Activated T-helper 2 cell treated with anti-CD3 and anti-CD28 coated beads, Interferon-gamma antibody, Interleukin-2, Interleukin-4, amounts not matched to agents 10 μg/mL and 5 μg/mL and 100 μg/mL, durations not matched to agents 14 hours and 24 hours and 36 hours (primary cell): Measurements from ENCODE around the gene HOXB3. TPM values are rescaled to one million over a fixed set of nuclear protein-coding genes. Genes with fewer than 3 reads are reported as not detected.
A peak's percentile ranks its signal among the peaks of the same experiment; 100 is the strongest.

Experiments used
- DNase-seq: peaks from one replicate; pipeline ENCODE4 v3.0.0; 2021; ENCODE audit warnings: low spot score
- H3K27ac Mint-ChIP-seq: one replicate; pipeline ENCODE4 v1.8.0; 2021; ENCODE audit warnings: mixed read lengths
- H3K27me3 Mint-ChIP-seq: one replicate; pipeline ENCODE4 v1.8.0; 2021; ENCODE audit warnings: low read depth, mixed read lengths
- H3K36me3 Mint-ChIP-seq: one replicate; pipeline ENCODE4 v1.8.0; 2021; ENCODE audit warnings: low read depth, mixed read lengths
- H3K4me1 Mint-ChIP-seq: one replicate; pipeline ENCODE4 v1.8.0; 2021; ENCODE audit warnings: low read depth, mixed read lengths
- H3K4me3 Mint-ChIP-seq: one replicate; pipeline ENCODE4 v1.8.0; 2021; ENCODE audit warnings: low read depth, mild to moderate bottlenecking, moderate library complexity, mixed read lengths
- H3K9me3 Mint-ChIP-seq: one replicate; pipeline ENCODE4 v1.8.0; 2021; ENCODE audit warnings: mixed read lengths
- intact Hi-C: fragments of 100-400 bp; cut with micrococcal nuclease; formaldehyde crosslinking; loops from one replicate; pipeline ENCODE4 v1.15.1; 2023
- total RNA-seq: library from RNA; stranded (reverse); gene quantifications from 2 replicates; pipeline ENCODE4 v1.2.3, GENCODE V29; 2022

Gene HOXB3
- total RNA-seq, 1 donor from 2014 or later: 3.8 TPM

- DNase-seq: no peak
- no peaks in the 10 kb centered on the region for H3K9me3 Mint-ChIP-seq
- intact Hi-C loops: no loop called here
- peaks cover 3% of the 10 kb centered on the region for H3K36me3 Mint-ChIP-seq
- H3K4me1 Mint-ChIP-seq: peaks cover 41% of the 10 kb centered on the region
- peaks cover 90% of the 10 kb centered on the region for H3K27me3 Mint-ChIP-seq
- H3K4me3 Mint-ChIP-seq: peak overlapping the region; percentile 80
- H3K27ac Mint-ChIP-seq: peak overlapping the region; percentile 60
These were observed 6.1 kb upstream of the HOXB3 start for GRCh38 chr17:48596000-48596734.

GRCh38 chr17:48595278-48595999 is 5.4 kb upstream of the HOXB3 start:
- intact Hi-C loops: no loop called here
- Mint-ChIP-seq H3K9me3 (no peaks in the 10 kb centered on the region), H3K27ac (no peak overlapping the region), H3K36me3 (peaks cover 3% of the 10 kb centered on the region), H3K4me3 (peak overlapping the region; percentile 43), H3K27me3 (peaks cover 88% of the 10 kb centered on the region), H3K4me1 (peaks cover 41% of the 10 kb centered on the region)
- DNase-seq: no peak

GRCh38 chr17:48594538-48595277 is 4.7 kb upstream of the HOXB3 start:
- intact Hi-C loops: loop anchor here (1.0 kb wide), 1 partner anchor 258 kb away; no protein-coding TSS in a partner anchor
- Mint-ChIP-seq H3K27me3 (peaks cover 88% of the 10 kb centered on the region), H3K9me3 (no peaks in the 10 kb centered on the region), H3K4me3 (peak overlapping the region; percentile 43), H3K27ac (no peak overlapping the region), H3K4me1 (peaks cover 42% of the 10 kb centered on the region), H3K36me3 (peaks cover 3% of the 10 kb centered on the region)
- no peak for DNase-seq

- peaks cover 3% of the 10 kb centered on the region for H3K36me3 Mint-ChIP-seq
- peak overlapping the region; percentile 76 for H3K4me3 Mint-ChIP-seq
- DNase-seq: peak; percentile 78
- H3K4me1 Mint-ChIP-seq: peaks cover 43% of the 10 kb centered on the region
- no peaks in the 10 kb centered on the region for H3K9me3 Mint-ChIP-seq
- H3K27me3 Mint-ChIP-seq: peaks cover 86% of the 10 kb centered on the region
- no peak overlapping the region for H3K27ac Mint-ChIP-seq
- intact Hi-C loops: loop anchor here (1.0 kb wide), 1 partner anchor 258 kb away; no protein-coding TSS in a partner anchor
These were observed 3.9 kb upstream of the HOXB3 start for GRCh38 chr17:48593840-48594537.

GRCh38 chr17:48593126-48593829 is 3.2 kb upstream of the HOXB3 start, which contains the start of gene HOXB5:
HOXB5 (minus strand) TSS chr17:48593779; CDS start chr17:48593682, 97 bp downstream.
- no peak within 1 kb of the TSS for H3K27ac Mint-ChIP-seq
- intact Hi-C loops: no loop called here
- H3K36me3 Mint-ChIP-seq: peaks cover 3% of the 10 kb centered on the region
- peaks cover 85% of the 10 kb centered on the region for H3K27me3 Mint-ChIP-seq
- H3K4me1 Mint-ChIP-seq: peaks cover 42% of the 10 kb centered on the region
- peak within 1 kb of the TSS; percentile 76 for H3K4me3 Mint-ChIP-seq
- no peaks in the 10 kb centered on the region for H3K9me3 Mint-ChIP-seq
- DNase-seq: no peak

GRCh38 chr17:48592577-48592976 is 2.5 kb upstream of the HOXB3 start:
- no peaks in the 10 kb centered on the region for H3K9me3 Mint-ChIP-seq

GRCh38 chr17:48592057-48592514 is 2.0 kb upstream of the HOXB3 start:
- Mint-ChIP-seq H3K36me3 (peaks cover 3% of the 10 kb centered on the region), H3K9me3 (no peaks in the 10 kb centered on the region), H3K4me3 (no peak overlapping the region), H3K27me3 (peaks cover 85% of the 10 kb centered on the region), H3K27ac (no peak overlapping the region), H3K4me1 (peaks cover 40% of the 10 kb centered on the region)
- DNase-seq: no peak
- intact Hi-C loops: no loop called here

More at GRCh38 chr17:48592577-48592976, 2.5 kb upstream of the HOXB3 start:
- Mint-ChIP-seq H3K36me3 (peaks cover 3% of the 10 kb centered on the region), H3K4me1 (peaks cover 39% of the 10 kb centered on the region), H3K27ac (no peak overlapping the region), H3K27me3 (peaks cover 85% of the 10 kb centered on the region), H3K4me3 (peak overlapping the region; percentile 76)
- no peak for DNase-seq
- intact Hi-C loops: no loop called here

GRCh38 chr17:48591255-48592056 is 1.4 kb upstream of the HOXB3 start:
- intact Hi-C loops: no loop called here
- no peak overlapping the region for H3K4me3 Mint-ChIP-seq
- DNase-seq: no peak
- peaks cover 38% of the 10 kb centered on the region for H3K4me1 Mint-ChIP-seq
- H3K27me3 Mint-ChIP-seq: peaks cover 84% of the 10 kb centered on the region
- H3K36me3 Mint-ChIP-seq: peaks cover 3% of the 10 kb centered on the region
- H3K9me3 Mint-ChIP-seq: no peaks in the 10 kb centered on the region
- no peak overlapping the region for H3K27ac Mint-ChIP-seq

GRCh38 chr17:48590607-48591161 is 643 bp upstream of the HOXB3 start:
- intact Hi-C loops: no loop called here
- Mint-ChIP-seq H3K4me3 (no peak overlapping the region), H3K27me3 (peaks cover 85% of the 10 kb centered on the region), H3K36me3 (no peaks in the 10 kb centered on the region), H3K4me1 (peaks cover 43% of the 10 kb centered on the region), H3K27ac (no peak overlapping the region), H3K9me3 (no peaks in the 10 kb centered on the region)
- DNase-seq: no peak

GRCh38 chr17:48589060-48589830 is 796 bp downstream of the HOXB3 start:
- Mint-ChIP-seq H3K9me3 (no peaks in the 10 kb centered on the region), H3K4me3 (no peak overlapping the region), H3K36me3 (no peaks in the 10 kb centered on the region), H3K4me1 (peaks cover 45% of the 10 kb centered on the region), H3K27me3 (peaks cover 78% of the 10 kb centered on the region), H3K27ac (no peak overlapping the region)
- DNase-seq: no peak
- intact Hi-C loops: no loop called here
